NCI-H2081 (cell line): ENCODE measurements around the gene TMEM63B.
A peak's percentile ranks its signal among the peaks of the same experiment; 100 is the strongest.

Source experiments
- DNase-seq, 2 experiments: peaks; one replicate each; lab custom pipeline; 2025; lab: John Stamatoyannopoulos, UW

The TMEM63B gene

DNA sequence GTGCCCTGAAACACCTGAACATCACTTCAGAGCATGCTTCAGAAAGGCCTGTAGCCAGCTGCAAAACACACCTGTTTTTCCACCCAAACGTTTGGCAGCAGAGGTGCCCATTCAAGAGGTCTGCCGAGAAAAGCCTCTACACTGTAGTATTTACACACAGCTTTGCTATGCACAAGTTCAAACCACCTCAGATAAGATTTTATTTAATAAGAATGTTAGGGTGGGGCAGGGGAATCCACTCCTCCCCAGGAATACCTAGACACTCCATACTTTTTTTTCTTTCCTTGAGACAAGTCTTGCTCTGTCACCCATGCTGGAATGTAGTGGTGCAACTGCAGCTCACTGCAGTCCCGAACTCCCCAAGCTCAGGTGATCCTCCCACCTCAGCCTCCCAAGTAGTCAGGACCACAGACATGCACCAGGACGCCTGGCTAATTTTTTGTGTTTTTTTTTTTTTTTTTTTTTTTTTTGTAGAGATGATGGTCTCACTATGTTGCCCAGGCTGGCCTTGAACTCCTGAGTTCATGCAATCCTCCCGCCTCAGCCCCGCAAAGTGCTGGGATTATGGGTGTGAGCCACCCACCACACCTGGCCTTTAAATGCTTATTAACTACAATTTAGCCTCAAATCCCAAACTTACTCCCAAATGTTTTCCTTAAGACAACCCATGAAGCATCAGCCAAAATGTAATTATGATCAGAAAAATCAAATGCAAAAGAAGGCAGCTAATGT lies 9.8 kb upstream of the TMEM63B start:
- DNase-seq = no peak

GRCh38 chr6:44119704-44120262 lies 7.6 kb upstream of the TMEM63B start:
- DNase-seq = no peak

DNA sequence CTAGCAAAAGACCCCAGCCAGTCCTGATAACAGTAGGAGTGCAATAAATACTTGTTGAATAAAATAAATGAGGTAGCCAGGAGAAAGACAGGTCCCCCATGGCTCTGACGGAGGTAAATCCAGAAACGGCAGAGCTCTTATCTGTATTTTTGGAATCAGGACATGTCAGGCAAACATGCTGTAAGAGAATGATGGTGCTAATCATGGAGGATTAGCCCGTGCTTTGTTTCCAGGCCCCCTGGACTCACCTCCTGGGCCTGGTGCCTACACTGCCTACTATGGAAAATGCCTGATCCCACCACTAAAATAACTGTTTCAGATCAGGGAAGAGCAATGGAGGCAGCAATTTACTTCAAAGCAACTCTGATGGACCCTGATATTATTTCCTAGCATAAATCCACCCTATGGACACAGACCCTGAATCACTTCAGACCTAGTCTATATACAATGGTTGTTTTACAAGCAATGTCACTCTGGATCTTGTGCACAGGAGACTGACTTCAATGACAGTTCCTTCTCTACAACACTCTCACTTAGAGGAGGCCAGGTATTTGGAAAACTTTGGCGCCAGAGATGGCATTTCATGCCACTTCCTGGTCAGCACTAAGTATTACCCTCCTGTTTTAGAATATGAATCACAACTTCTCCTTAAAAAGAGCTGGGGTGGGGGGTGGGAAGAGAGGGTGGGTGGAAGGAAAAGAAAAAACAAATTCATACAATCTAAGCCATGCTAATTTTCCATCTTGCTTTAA lies 6.5 kb upstream of the TMEM63B start:
- no peak for DNase-seq

DNA sequence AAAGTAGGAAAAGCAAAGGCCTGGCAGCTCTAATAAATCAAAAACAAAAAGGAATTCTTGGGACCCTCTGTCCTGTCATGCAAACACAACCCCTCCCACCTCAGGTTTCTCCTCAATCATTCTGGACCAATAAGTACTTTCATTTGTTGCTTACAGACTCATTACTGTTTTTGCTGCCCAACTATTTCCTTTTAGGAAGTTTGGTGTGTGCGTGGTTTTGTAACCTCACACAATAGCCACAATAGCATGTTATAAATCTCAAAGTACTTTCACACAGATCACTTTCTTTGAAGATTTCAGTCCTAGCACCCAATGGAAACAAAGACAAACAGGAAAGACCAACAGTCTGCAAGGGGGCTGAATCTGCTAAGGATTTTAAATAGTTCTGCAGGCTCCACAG lies 4.6 kb upstream of the TMEM63B start:
- no peak for DNase-seq

- DNase-seq = no peak
Measured at GRCh38 chr6:44123544-44123943, 3.8 kb upstream of the TMEM63B start.

GRCh38 chr6:44126320-44127149 lies 819 bp upstream of the TMEM63B start:
- DNase-seq = peak in 1 of 2 experiments; percentile 15

DNA sequence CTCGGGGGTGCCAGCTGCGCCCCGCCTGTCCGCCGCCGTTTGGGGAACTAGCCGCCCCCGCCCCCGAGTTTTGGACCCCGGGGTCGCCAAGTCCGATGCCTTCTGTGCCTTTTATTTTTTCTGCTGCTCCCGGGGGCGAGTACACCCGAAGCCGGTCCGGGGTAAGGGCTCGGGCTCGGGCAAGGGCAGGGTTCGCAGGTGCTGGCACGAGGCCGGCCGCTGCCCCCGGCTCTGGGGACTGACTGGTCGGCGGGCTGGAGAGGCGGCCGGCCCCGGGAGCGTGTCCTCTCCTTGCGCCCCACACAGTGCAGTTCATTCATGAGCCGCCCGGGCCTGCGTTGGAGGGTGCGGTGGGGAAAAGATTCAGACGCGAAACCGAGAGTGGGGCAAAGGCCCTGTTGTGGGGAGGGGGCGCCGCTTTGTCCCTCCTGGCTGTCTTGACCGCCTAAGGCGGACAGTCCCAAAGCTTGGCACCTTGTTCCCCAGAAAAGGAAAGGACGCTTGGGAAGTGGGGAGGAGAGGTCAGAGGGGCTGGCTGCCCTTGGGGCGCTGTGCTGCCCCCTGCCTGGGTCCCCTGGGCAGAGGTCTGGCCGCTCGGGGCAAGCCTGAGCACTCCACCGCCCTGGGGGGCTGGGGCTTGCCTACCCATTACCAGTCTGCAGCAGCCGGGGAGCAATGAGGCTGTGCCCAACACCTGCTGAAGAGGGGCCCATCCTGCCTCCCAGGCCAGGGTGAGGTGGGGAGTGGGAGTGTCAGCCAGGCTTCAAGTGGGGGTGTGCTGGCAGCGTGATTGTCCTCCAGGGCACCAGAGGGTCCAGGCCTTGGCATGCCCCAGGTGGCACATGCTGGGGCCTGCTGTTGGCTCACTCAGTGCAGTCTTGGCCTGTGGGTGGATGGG lies 915 bp downstream of the TMEM63B start:
- no peak for DNase-seq

DNA sequence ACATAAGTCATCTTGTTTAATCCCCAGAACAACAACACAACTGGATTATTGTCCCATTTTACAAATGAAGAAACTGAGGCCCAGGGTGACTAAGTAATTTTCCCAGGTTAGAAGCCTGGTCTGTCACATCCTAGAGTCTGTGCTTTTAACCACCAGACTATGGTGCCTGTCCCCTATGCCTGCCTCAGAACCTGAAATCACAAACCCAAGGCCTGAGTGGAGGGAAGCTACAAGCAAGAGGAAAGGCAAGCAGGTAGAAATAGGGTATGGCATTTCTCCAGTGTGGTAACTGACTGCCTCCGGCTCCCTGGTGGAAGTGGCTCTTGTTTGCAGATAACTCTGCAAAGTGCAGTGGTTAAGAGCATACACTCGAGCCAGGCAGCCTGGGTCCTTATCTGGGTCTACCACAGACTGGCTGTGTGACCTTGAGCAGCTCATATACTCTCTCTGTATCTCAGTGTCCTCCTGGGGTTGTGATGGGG lies 2.5 kb downstream of the TMEM63B start:
- no peak for DNase-seq

GRCh38 chr6:44131892-44132291 lies 4.5 kb downstream of the TMEM63B start:
- DNase-seq = peak; percentile 44 to 50

DNA sequence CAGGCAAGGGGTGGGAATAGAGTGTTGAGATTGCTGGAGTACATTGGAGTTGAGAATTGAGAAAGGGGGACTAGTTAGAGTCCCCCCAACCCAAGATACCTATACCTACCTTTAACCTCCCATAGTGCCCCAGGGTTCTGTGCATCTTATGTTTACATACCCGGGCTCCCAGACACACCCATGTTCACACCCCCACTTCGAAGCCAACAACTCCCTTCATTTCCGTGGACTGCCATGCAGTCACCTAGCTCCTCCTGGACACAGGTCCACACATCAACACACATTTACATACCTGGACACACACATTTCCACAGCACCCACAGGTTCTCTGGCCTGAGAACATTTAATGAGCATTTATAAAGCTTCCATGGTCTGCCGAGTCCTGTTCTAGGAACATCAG lies 5.1 kb downstream of the TMEM63B start:
- no peak for DNase-seq

- peak; percentile 41 to 68 for DNase-seq
Measured at GRCh38 chr6:44133003-44133931, 5.9 kb downstream of the TMEM63B start.

DNA sequence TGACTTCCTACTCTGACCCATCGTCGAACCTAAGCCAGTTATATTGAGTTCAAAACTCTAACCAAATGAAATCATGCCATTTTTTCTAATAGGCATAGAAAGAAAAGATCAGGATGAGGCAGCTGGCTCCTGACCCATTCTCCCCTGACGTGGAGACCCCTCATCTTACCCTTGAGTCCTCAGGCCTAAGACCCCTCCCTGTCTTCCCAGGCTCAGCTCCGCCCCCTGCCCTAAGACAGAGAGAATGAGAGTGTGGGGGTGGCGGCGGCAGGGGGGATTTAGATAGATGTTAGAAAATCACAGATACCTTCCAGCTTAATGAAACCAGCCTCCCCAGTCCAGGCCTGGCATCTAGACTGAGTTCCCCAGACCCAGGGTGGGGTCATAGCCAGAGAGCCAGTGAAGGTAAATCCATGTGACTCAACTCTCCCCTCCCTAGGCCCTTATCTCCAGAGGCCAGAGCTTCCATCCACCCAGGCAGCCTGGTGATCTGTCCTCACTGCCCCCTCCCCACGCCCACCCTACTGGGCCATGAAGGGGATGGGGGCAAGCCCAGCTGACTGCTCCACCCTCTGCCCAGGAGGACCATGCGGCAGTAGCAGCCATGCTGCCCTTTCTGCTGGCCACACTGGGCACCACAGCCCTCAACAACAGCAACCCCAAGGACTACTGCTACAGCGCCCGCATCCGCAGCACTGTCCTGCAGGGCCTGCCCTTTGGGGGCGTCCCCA lies 6.8 kb downstream of the TMEM63B start:
- DNase-seq = no peak

DNA sequence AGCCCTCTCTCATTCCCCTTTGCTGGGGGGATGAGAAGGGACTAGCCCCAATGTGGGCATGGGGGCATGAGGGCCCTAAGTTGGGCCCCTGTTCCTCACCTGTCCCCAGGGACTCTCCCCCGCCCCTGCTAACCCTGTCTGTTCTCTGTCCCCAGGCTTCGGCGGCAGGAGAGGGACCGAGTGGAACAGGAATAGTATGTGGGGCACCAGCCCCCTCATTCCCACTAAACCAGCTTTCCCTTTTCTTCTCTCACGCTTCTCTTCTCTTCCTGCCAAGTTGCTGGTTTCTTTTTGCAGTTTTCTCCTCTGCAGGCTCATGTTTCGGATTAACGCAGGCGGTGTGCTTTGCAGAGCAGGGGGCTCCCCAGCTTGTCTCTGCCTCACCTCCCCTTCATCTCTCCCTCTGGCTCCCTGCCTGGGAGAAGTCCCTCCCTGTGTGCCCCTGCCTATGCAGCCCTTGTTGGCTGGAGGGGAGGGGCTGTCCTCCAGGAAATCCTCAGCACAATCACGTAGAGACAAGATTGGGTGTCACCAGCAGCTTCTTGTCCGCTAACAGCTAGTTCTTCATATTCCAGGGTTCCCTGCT lies 7.9 kb downstream of the TMEM63B start:
- no peak for DNase-seq

- DNase-seq = no peak
Measured at GRCh38 chr6:44135875-44136274, 8.5 kb downstream of the TMEM63B start.

DNA sequence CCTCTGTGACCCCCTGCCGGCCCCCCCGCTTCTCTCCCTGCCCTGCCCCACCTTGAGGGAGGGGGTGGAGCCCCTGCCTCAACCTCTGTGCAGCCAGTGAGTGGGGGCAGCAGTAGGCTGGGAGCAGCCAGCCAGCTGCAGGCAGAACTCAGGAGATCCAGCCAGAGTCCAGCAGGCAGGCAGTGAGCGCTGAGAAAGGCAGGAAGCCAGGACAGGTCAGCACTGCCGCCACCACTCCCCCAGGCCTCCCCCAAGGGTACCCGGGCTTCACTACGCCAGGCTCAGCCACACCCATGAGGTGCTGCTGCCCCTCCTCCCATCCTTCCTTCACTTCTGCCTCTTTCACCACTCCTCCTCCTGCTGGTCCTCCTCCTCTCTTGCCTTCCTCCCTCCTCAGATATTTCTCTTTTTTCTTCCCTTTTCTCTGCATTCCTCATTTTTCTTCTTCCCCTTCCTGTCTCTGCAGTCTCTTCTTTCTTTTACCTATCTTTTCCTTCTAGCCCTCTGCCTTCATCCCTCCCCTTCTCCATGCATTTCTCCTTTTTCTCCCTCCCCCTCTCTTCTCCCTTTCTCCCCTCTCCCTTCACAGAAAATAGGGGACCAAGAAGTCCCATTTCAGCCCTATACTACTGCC lies 11.5 kb downstream of the TMEM63B start:
- no peak for DNase-seq

DNA sequence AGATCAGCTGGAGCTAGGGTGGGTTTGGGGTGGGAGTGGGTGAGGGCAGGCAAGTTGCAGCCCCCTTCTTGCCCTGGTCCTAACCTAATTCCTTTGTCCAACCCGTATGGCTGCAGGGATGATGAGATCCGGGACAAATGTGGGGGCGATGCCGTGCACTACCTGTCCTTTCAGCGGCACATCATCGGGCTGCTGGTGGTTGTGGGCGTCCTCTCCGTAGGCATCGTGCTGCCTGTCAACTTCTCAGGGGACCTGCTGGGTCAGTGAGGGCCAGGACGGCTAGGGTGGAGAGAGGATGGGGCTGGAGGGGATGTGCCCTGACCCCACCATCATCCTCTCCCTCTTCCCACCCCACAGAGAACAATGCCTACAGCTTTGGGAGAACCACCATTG lies 12.0 kb downstream of the TMEM63B start:
- no peak for DNase-seq

DNA sequence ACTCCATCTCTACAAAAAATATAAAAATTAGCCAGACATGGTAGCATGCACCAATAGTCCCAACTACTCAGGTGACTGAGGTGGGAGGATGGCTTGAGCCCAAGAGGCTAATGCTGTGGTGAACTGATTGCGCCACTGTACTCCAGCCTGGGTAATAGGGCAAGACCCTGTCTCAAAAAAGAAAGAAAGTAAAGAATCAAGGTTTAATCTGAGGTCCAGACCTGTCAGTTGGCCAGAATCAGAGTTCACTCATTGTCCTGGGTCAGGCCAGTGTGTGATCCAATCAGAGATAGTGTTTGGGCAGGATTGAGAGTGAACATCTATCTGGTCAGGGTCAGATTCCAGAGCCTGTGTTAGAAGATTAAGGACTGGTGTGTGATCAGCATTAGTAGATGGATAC lies 15.5 kb downstream of the TMEM63B start:
- no peak for DNase-seq

DNA sequence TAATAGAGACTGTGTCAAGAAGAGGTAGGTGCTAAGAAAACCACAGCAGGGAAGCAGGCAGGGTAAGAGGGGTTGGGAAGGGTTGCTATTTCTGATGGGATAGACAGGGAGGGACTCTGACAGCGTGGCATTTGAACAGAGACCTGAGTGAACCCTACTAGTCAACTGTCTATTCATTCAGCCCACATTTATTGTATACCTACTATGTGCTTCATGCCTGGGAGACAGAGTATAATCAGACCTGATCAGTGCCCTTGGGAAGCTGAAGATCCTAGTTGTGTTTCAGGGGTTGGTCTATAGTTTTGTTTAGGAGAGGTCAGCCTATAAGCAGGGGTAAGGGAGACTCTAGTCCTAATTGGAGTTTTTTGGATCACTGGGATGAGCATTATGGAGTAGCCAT lies 16.4 kb downstream of the TMEM63B start:
- DNase-seq = no peak
